ENCODE results near the gene HBEGF.

Gene HBEGF

DNA sequence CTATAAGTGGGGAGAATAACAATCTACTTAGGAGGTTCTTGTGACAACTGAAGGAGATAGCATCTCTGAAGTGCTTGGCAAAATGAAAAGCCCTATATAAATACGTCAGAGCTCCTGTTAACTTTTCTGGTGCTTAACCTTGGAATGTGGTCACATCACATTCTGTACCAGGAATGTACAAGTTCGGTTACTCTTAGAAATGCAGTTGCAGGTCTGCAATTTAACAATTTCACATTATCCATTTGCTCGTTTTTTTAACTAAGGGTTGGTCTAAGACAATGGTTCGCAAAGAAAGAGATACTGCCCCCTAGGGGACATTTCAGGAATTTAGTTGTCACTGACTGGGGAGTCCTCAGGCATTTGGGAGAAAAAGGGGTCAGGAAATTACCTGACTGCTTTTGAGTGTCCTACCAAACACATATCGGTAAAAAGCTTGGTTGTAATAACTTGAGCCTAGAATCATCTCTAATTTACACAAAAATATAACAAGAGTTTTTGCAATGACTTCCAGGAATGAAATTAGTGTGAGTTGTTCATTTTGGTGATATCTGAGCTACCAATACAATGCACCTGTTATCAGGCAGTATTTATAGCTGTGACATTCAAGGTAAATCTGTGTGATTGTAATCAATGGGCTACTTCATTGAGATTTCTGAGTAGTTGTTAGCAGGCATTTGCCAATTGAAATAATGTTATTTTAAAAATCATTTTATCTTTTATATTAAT is 5.4 kb upstream of the HBEGF start:
- TF ChIP-seq, protein P1, sequence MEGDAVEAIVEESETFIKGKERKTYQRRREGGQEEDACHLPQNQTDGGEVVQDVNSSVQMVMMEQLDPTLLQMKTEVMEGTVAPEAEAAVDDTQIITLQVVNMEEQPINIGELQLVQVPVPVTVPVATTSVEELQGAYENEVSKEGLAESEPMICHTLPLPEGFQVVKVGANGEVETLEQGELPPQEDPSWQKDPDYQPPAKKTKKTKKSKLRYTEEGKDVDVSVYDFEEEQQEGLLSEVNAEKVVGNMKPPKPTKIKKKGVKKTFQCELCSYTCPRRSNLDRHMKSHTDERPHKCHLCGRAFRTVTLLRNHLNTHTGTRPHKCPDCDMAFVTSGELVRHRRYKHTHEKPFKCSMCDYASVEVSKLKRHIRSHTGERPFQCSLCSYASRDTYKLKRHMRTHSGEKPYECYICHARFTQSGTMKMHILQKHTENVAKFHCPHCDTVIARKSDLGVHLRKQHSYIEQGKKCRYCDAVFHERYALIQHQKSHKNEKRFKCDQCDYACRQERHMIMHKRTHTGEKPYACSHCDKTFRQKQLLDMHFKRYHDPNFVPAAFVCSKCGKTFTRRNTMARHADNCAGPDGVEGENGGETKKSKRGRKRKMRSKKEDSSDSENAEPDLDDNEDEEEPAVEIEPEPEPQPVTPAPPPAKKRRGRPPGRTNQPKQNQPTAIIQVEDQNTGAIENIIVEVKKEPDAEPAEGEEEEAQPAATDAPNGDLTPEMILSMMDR (IDR thresholded peaks at IDR 0.05) = peak; percentile 88

DNA sequence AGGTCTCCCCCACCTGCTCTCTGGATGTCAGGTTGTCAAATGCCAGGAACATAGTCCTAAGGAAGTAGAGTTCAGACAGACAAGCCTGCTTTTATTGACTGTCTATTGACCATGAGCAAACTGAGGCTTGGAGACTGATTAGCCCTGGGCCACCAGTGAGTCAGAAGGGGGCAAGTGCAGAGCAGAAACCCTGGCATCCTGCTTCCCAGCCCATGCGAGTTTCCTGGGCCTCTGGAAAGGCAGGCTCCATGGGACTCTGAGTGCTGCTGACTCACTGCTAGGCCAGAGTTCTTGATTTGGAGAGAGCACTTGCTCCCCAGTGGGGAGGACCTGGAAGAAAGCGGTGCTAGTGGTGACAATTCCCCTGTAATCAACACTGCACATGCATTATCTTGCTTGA is 2.8 kb upstream of the HBEGF start:
- Mint-ChIP-seq H3K36me3 (ENCODE audit: low read depth) (no peaks in the 10 kb centered on the region), H3K9me3 (no peaks in the 10 kb centered on the region)
- no peak for DNase-seq

More for the DNA sequence above, 5.4 kb upstream of the HBEGF start:
- no peak overlapping the region for H3K27ac Mint-ChIP-seq
- H3K4me3 Mint-ChIP-seq = no peak overlapping the region
- no peaks in the 10 kb centered on the region for H3K36me3 Mint-ChIP-seq (ENCODE audit: low read depth)
- peaks cover 55% of the 10 kb centered on the region for H3K27me3 Mint-ChIP-seq (ENCODE audit: low read depth, poor library complexity)
- H3K4me1 Mint-ChIP-seq = peaks cover 7% of the 10 kb centered on the region
- DNase-seq = peak; percentile 63
- H3K9me3 Mint-ChIP-seq = no peaks in the 10 kb centered on the region

DNA sequence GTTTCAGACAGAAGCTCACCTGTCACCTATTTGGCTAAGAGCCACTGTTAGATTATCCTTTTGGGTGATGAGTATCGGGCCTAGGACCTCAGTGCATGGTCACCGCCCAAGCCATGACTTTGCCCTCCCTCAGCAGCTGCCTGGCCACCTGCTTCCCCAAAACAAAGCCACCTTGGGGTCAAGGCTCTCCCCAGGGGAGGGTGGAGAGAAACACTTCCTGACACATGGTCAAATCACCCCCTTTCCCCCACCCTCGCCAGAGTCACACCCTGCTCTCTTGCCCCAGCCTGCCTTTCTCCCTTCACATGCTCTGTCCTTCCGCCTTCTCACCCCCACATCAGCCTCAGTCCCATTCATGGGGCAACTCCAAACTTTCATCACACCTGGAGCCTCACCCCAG is 1.7 kb upstream of the HBEGF start:
- Mint-ChIP-seq H3K27me3 (ENCODE audit: low read depth, poor library complexity) (peaks cover 71% of the 10 kb centered on the region), H3K9me3 (no peaks in the 10 kb centered on the region), H3K36me3 (ENCODE audit: low read depth) (no peaks in the 10 kb centered on the region), H3K4me3 (no peak overlapping the region), H3K4me1 (peaks cover 16% of the 10 kb centered on the region), H3K27ac (no peak overlapping the region)
- TF ChIP-seq, protein P1 (IDR thresholded peaks at IDR 0.05) = no peak
- DNase-seq = no peak

More for the DNA sequence above, 2.8 kb upstream of the HBEGF start:
- TF ChIP-seq, protein P1 (IDR thresholded peaks at IDR 0.05) = no peak
- H3K4me1 Mint-ChIP-seq = peaks cover 16% of the 10 kb centered on the region
- H3K4me3 Mint-ChIP-seq = no peak overlapping the region
- H3K27me3 Mint-ChIP-seq (ENCODE audit: low read depth, poor library complexity) = peaks cover 74% of the 10 kb centered on the region
- peak overlapping the region; percentile 46 for H3K27ac Mint-ChIP-seq

DNA sequence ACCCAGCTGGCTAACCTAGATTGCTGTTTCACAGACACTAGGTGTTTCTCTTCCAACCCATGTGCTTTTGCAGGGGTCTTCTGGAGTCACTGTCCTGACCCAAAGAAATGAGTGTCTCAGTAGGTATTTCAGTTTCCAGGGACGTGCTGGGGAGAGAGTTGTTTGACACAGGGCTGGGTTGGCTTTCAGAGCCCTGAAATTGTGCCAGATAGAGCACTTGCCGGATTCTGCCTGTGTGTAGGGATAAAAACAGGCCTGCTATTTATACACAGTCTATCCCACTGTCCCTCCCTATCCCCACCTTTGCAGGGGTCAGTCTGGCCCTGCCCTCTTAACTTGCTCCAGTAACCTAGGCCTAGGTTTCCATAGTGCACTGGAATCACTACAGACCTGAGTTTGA is 957 bp upstream of the HBEGF start:
- H3K27ac Mint-ChIP-seq = no peak overlapping the region
- no peaks in the 10 kb centered on the region for H3K36me3 Mint-ChIP-seq (ENCODE audit: low read depth)
- DNase-seq = no peak
- TF ChIP-seq, protein P1 (IDR thresholded peaks at IDR 0.05) = no peak
- peak overlapping the region; percentile 80 for H3K4me3 Mint-ChIP-seq
- H3K27me3 Mint-ChIP-seq (ENCODE audit: low read depth, poor library complexity) = peaks cover 71% of the 10 kb centered on the region
- peaks cover 16% of the 10 kb centered on the region for H3K4me1 Mint-ChIP-seq
- H3K9me3 Mint-ChIP-seq = no peaks in the 10 kb centered on the region

DNA sequence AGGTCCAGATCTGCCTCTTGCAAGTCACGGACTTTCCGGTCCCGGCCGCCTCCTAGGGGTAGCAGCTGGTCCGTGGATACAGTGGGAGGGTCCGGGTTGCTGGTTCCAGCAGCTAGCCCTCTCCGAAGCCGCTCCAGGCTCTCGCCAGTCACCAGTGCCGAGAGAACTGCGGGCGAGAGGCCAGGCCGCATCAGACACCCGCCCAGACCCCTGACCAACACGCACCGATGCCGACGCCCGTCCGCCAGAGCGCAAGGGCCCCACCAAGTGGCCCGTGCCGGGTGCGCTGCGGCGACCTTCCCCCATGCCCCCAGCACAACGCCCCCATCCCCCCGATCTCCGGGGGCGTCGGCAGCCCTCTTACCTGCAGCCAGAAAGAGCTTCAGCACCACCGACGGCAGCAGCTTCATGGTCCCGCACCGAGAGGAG is 470 bp downstream of the HBEGF start:
- TF ChIP-seq, protein P1 (IDR thresholded peaks at IDR 0.05) = no peak
- DNase-seq = peak; percentile 66
- Mint-ChIP-seq H3K27ac (no peak overlapping the region), H3K4me3 (peak overlapping the region; percentile 81), H3K4me1 (peaks cover 20% of the 10 kb centered on the region), H3K27me3 (ENCODE audit: low read depth, poor library complexity) (peaks cover 75% of the 10 kb centered on the region), H3K9me3 (no peaks in the 10 kb centered on the region), H3K36me3 (ENCODE audit: low read depth) (no peaks in the 10 kb centered on the region)

All from nephron progenitor cell (in vitro differentiated cells).